ENCODE measurements around the gene EDN3.

EDN3 gene

DNA sequence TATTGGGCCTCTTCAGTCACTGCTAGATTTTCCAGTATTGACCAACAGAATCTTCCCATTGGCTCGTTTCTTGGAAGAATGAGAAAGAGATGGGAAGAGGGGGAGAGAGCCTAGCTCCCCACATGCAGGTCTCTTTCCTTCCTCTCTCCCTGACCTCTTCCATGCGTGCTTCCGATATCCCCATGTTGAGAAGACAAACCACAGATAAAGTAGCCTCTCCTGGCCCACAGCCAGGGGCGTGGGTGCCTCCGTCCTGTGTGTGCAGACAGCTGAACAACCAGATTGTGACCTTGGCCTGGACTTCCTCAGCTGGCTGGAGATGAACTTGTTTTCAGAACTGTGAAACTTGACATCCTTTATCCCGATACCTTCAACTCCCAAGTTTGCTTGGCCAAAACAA, 71.0 kb downstream of the EDN3 start:
- DNase-seq = no peak

DNA sequence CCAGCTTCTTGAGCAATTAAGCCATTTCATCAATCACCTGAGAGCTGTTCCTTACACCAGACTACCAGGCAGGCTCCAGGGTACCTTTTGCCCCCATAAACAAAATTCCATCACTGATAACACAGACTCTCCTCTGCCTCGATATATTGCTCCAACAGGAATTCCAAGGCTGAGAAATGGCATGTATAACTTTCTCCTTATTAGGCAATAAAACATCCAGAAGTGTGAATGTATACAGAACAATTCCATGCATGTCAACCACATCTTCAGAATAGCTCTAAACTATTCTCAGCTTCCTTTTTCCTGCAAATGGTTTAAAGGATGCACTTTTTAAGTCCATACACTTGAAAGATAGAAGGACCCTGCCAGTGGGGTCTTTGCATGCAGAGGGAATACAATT, 73.8 kb downstream of the EDN3 start:
- DNase-seq = no peak

- DNase-seq = no peak
Observed at GRCh38 chr20:59375541-59375940, 75.1 kb downstream of the EDN3 start.

Measured in T1000 (cell line).